B cell (primary cell): Measurements from ENCODE around the gene RET. TPM values are rescaled to one million over a fixed set of nuclear protein-coding genes. Genes with fewer than 3 reads are reported as not detected.
A peak's percentile ranks its signal among the peaks of the same experiment; 100 is the strongest.

Experiments
- ATAC-seq: fragments of 200-7000 bp; cut with Tn5 transposase; one replicate; pipeline ENCODE4 v1.10.0; 2021; ENCODE audit warnings: low read depth, mild to moderate bottlenecking, moderate number of reproducible peaks, moderate library complexity
- CTCF ChIA-PET: fragments of 350-600 bp; sonication (Branson Sonifier 250); formaldehyde crosslinking; loops from one replicate; lab custom pipeline; 2021; ENCODE audit warnings: antibody characterized with exemption, inconsistent platforms; lab: Charles Lee
- POLR2A ChIA-PET: fragments of 350-600 bp; sonication (Branson Sonifier 250); formaldehyde crosslinking; loops from one replicate; lab custom pipeline; 2021; ENCODE audit warnings: antibody characterized with exemption; lab: Charles Lee
- DNase-seq: peaks from one replicate; pipeline ENCODE4 v3.0.0; 2013
- H2AFZ ChIP-seq: 2 replicates; pipeline ENCODE4 v1.6.1; 2012; ENCODE audit warnings: mild to moderate bottlenecking, low read depth, low read length; ENCODE audit not compliant: insufficient read depth, poor library complexity, severe bottlenecking
- H3K27ac ChIP-seq, 2 donors: 1 replicate in 1 of 2; 2 replicates in 1 of 2; pipeline ENCODE4 v1.5.1; 2012 to 2013; ENCODE audit warnings: low read length in 2 of 2, mild to moderate bottlenecking in 2 of 2, moderate library complexity in 1 of 2
- H3K27me3 ChIP-seq, 4 experiments: fragments of 200-600 bp in 1 of 4; sonication (generic) in 1 of 4; replicated peaks in 1 of 4; 1 replicate in 2 of 4; 2 replicates in 2 of 4; pipeline versions ENCODE4 v1.6.1 to v1.7.0; 2013 to 2016; ENCODE audit warnings: low read length in 3 of 4, mild to moderate bottlenecking in 2 of 4, mixed read lengths in 1 of 4, moderate library complexity in 1 of 4; ENCODE audit not compliant: insufficient read depth in 4 of 4, control insufficient read depth in 3 of 4; ENCODE audit errors: control extremely low read depth in 1 of 4
- H3K36me3 ChIP-seq, 2 experiments: replicated peaks in 1 of 2; 1 replicate in 1 of 2; 2 replicates in 1 of 2; pipeline versions ENCODE4 v1.6.1 to v1.7.1; 2013; ENCODE audit warnings: low read length in 1 of 2; ENCODE audit not compliant: insufficient read depth in 2 of 2, control insufficient read depth in 1 of 2; ENCODE audit errors: control extremely low read depth in 1 of 2, extremely low read depth in 1 of 2
- H3K4me1 ChIP-seq, 2 donors: fragments of 200-600 bp in 1 of 2; sonication (generic) in 1 of 2; 1 replicate in 1 of 2; 2 replicates in 1 of 2; pipeline versions ENCODE4 v1.5.1 to v1.6.1; 2013 to 2017; ENCODE audit warnings: low read length in 2 of 2; ENCODE audit not compliant: control insufficient read depth in 2 of 2, insufficient read depth in 2 of 2
- H3K4me2 ChIP-seq: replicated peaks from 2 replicates; pipeline ENCODE3; 2012; ENCODE audit warnings: mild to moderate bottlenecking, low read depth, low read length; ENCODE audit not compliant: poor library complexity, severe bottlenecking
- H3K4me3 ChIP-seq, 5 experiments: fragments of 200-600 bp in 1 of 5; sonication (generic) in 1 of 5; 1 replicate in 3 of 5; 2 replicates in 2 of 5; pipeline versions ENCODE4 v1.5.1 to v1.7.0; 2011 to 2016; ENCODE audit warnings: low read length in 4 of 5, mild to moderate bottlenecking in 4 of 5, low read depth in 2 of 5, control low read depth in 1 of 5, moderate library complexity in 1 of 5; ENCODE audit not compliant: insufficient read depth in 1 of 5; ENCODE audit errors: control extremely low read depth in 1 of 5, extremely low read depth in 1 of 5
- H3K79me2 ChIP-seq: fragments of 200-600 bp; sonication (generic); one replicate; pipeline ENCODE4 v1.6.0; 2016; ENCODE audit warnings: low read length; ENCODE audit not compliant: control insufficient read depth, insufficient read depth
- H3K9ac ChIP-seq: fragments of 200-600 bp; sonication (generic); 2 replicates; pipeline ENCODE4 v1.6.1; 2017; ENCODE audit warnings: mild to moderate bottlenecking, low read length, moderate library complexity
- H3K9me3 ChIP-seq, 3 donors: one replicate each; pipeline versions ENCODE4 v1.6.1 to v1.7.1; 2013; ENCODE audit warnings: low read length in 2 of 3; ENCODE audit not compliant: control insufficient read depth in 2 of 3, insufficient read depth in 1 of 3; ENCODE audit errors: control extremely low read depth in 1 of 3
- H4K20me1 ChIP-seq: 2 replicates; pipeline ENCODE4 v1.6.0; 2012; ENCODE audit warnings: mild to moderate bottlenecking, low read length; ENCODE audit not compliant: insufficient read depth, control insufficient read depth, poor library complexity, severe bottlenecking
- H3K27ac Mint-ChIP-seq: one replicate; pipeline ENCODE4 v1.8.0; 2021; ENCODE audit warnings: mixed read lengths
- H3K27me3 Mint-ChIP-seq: one replicate; pipeline ENCODE4 v1.8.0; 2021; ENCODE audit warnings: mixed read lengths
- H3K4me1 Mint-ChIP-seq: one replicate; pipeline ENCODE4 v1.8.0; 2021; ENCODE audit warnings: mixed read lengths
- H3K4me3 Mint-ChIP-seq: one replicate; pipeline ENCODE4 v1.8.0; 2021; ENCODE audit warnings: mixed read lengths
- H3K9me3 Mint-ChIP-seq: one replicate; pipeline ENCODE4 v1.8.0; 2022; ENCODE audit warnings: mixed read lengths; ENCODE audit not compliant: insufficient read depth
- CTCF ChIP-seq: fragments of 200-600 bp; IDR thresholded peaks from one replicate; pipeline ENCODE4 v1.8.0; 2022; ENCODE audit warnings: antibody characterized with exemption, mild to moderate bottlenecking
- EZH2 ChIP-seq: IDR thresholded peaks from 2 replicates; pipeline ENCODE4 v1.6.1; 2012; ENCODE audit warnings: borderline replicate concordance, low read depth, mild to moderate bottlenecking, moderate library complexity, low read length; ENCODE audit not compliant: insufficient read depth, poor library complexity, severe bottlenecking
- WGBS: methylation state at CpG from one replicate; pipeline ENCODE4 v1.1.5; 2013; ENCODE audit warnings: missing lambda C conversion rate; ENCODE audit not compliant: insufficient coverage; 5-methylcytosine and 5-hydroxymethylcytosine counted together
- intact Hi-C: fragments of 100-400 bp; cut with micrococcal nuclease; formaldehyde crosslinking; loops from one replicate; pipeline ENCODE4 v1.10.0; 2022
- polyA plus RNA-seq: library from polyadenylated mRNA; depleted of rRNA; stranded (reverse); fragments of >200 nt; gene quantifications from 2 replicates; pipeline ENCODE4 v1.2.3, GENCODE V29; 2012
- total RNA-seq, 2 donors: library from RNA; stranded (reverse); fragments of 120-200 nt in 1 of 2; gene quantifications; 1 replicate in 1 of 2; 2 replicates in 1 of 2; pipeline versions ENCODE4 v1.2.3 to v1.2.4, GENCODE V29; 2013 to 2022

RET gene
- total and polyA plus RNA-seq, 2 donors (not counting 1 experiment from before 2014, with no cell fraction given) = 0.16 to 0.27 TPM

- H3K4me1 ChIP-seq = peaks cover 7 to 8% of the 10 kb centered on the region in 2 donors
- no peaks in the 10 kb centered on the region for H3K36me3 ChIP-seq
- Mint-ChIP-seq H3K27me3 (peaks cover 48% of the 10 kb centered on the region), H3K4me3 (peak overlapping the region; percentile 74), H3K27ac (no peak overlapping the region), H3K4me1 (peaks cover 9% of the 10 kb centered on the region), H3K9me3 (no peaks in the 10 kb centered on the region)
- no peaks in the 10 kb centered on the region for H4K20me1 ChIP-seq
- no peaks in the 10 kb centered on the region for H3K79me2 ChIP-seq
- no peak overlapping the region for H2AFZ ChIP-seq
- WGBS = 63% methylated on average over 13 of the region's 14 CpGs
- H3K9me3 ChIP-seq = peaks cover 0 to 4% (median 0%) of the 10 kb centered on the region in 3 donors
- H3K27ac ChIP-seq = no peak overlapping the region
- H3K4me3 ChIP-seq = no peak overlapping the region
- ChIA-PET POLR2A (no interaction called here), CTCF (no interaction called here)
- H3K9ac ChIP-seq = no peak overlapping the region
- DNase-seq (no peak), ATAC-seq (no peak)
- peaks cover 0 to 28% (median 5%) of the 10 kb centered on the region in 4 experiments for H3K27me3 ChIP-seq
- no peak overlapping the region for H3K4me2 ChIP-seq
- TF ChIP-seq CTCF = no peak
- TF ChIP-seq EZH2 = no peak
- intact Hi-C loops = no loop called here
Measured at GRCh38 chr10:43078175-43078985, 1.5 kb downstream of the RET start.

GRCh38 chr10:43078986-43079273 lies 2.1 kb downstream of the RET start:
- H2AFZ ChIP-seq = no peak overlapping the region
- DNase-seq = no peak
- Mint-ChIP-seq H3K27ac (no peak overlapping the region), H3K27me3 (peaks cover 48% of the 10 kb centered on the region), H3K4me1 (peaks cover 9% of the 10 kb centered on the region), H3K9me3 (no peaks in the 10 kb centered on the region), H3K4me3 (peak overlapping the region; percentile 52)
- intact Hi-C loops = no loop called here
- no peaks in the 10 kb centered on the region for H3K36me3 ChIP-seq
- no peak overlapping the region for H3K9ac ChIP-seq
- H3K27ac ChIP-seq = no peak overlapping the region
- no peaks in the 10 kb centered on the region for H4K20me1 ChIP-seq
- TF ChIP-seq CTCF = no peak
- no peak for TF ChIP-seq EZH2
- ATAC-seq = no peak
- ChIA-PET CTCF (interaction anchor here (1.4 kb wide), 1 partner anchor 24 kb away, joined by 4 read pairs; no protein-coding TSS in a partner anchor), POLR2A (no interaction called here)
- 58% methylated on average over 10 of the region's 10 CpGs for WGBS
- no peak overlapping the region for H3K4me2 ChIP-seq
- peaks cover 0 to 28% (median 5%) of the 10 kb centered on the region in 4 experiments for H3K27me3 ChIP-seq
- no peaks in the 10 kb centered on the region for H3K79me2 ChIP-seq
- H3K4me1 ChIP-seq = peaks cover 7 to 8% of the 10 kb centered on the region in 2 donors
- H3K9me3 ChIP-seq = peaks cover 0 to 4% (median 0%) of the 10 kb centered on the region in 3 donors
- H3K4me3 ChIP-seq = no peak overlapping the region
